Adipose tissue (tissue), 3 donors: ENCODE results near the gene FOXN3. TPM values are rescaled to one million over a fixed set of nuclear protein-coding genes. Genes with fewer than 3 reads are reported as not detected.

ENCODE experiments used
- H3K27ac ChIP-seq: one replicate; pipeline ENCODE4 v1.5.1; 2013; ENCODE audit warnings: low read depth, low read length
- WGBS, 3 donors: extraction: QIAGEN DNeasy Blood & Tissue Kit; methylation state at CpG; one replicate each; pipeline ENCODE4 v1.1.7; 2013; 5-methylcytosine and 5-hydroxymethylcytosine counted together
- polyA plus RNA-seq, 3 donors: library from polyadenylated mRNA; stranded (reverse); fragments of 200-250 nt; gene quantifications; one replicate each; pipeline ENCODE4 v1.2.3, GENCODE V29; 2013
- donor health status: healthy with polysubstance abuse.
- donor health status: Bipolar disorder and iron deficiency.
- donor health status: healthy.

The FOXN3 gene
- polyA plus RNA-seq: 10 to 100 TPM in 2 of 3 donors, 1 to 10 TPM in 1; 9.6 to 50.8 (median 50.2) TPM

GRCh38 chr14:89417091-89417464, at the start of gene FOXN3:
Gene FOXN3, minus strand, starts transcription at chr14:89417233. Its CDS starts 4,757 bp downstream, at chr14:89412476.
- WGBS, 3 donors: 1 to 3% (median 1%) methylated on average over 7 to 54 of the region's 54 CpGs

GRCh38 chr14:89466484-89466883, 49.5 kb upstream of the FOXN3 start:
- 65 to 85% (median 76%) methylated on average over 5 of the region's 5 CpGs for WGBS, 3 donors
- no peak overlapping the region for H3K27ac ChIP-seq

More at GRCh38 chr14:89417091-89417464, at the start of gene FOXN3:
- peak within 1 kb of the TSS; percentile 83 for H3K27ac ChIP-seq

GRCh38 chr14:89465876-89466275, 48.8 kb upstream of the FOXN3 start:
- H3K27ac ChIP-seq: no peak overlapping the region
- 65 to 82% (median 76%) methylated on average over 5 of the region's 5 CpGs for WGBS, 3 donors

- WGBS, 3 donors: 96 to 97% (median 96%) methylated on average over 3 of the region's 3 CpGs
- no peak overlapping the region for H3K27ac ChIP-seq
These were observed 44.2 kb upstream of the FOXN3 start for GRCh38 chr14:89461256-89461655.

GRCh38 chr14:89458713-89459420, 41.8 kb upstream of the FOXN3 start:
- WGBS, 3 donors: 60 to 64% (median 61%) methylated on average over 5 of the region's 5 CpGs
- no peak overlapping the region for H3K27ac ChIP-seq

GRCh38 chr14:89457007-89457406, 40.0 kb upstream of the FOXN3 start:
- WGBS, 3 donors: 94 to 99% (median 98%) methylated on average over 5 of the region's 5 CpGs
- H3K27ac ChIP-seq: no peak overlapping the region

GRCh38 chr14:89455412-89455811, 38.4 kb upstream of the FOXN3 start:
- no peak overlapping the region for H3K27ac ChIP-seq
- 32 to 61% (median 60%) methylated on average over 9 of the region's 9 CpGs for WGBS, 3 donors

GRCh38 chr14:89454996-89455395, 38.0 kb upstream of the FOXN3 start:
- H3K27ac ChIP-seq: no peak overlapping the region
- WGBS, 3 donors: 86 to 89% (median 86%) methylated on average over 10 of the region's 10 CpGs

- no peak overlapping the region for H3K27ac ChIP-seq
- WGBS, 3 donors: 93 to 94% (median 94%) methylated on average over 9 of the region's 9 CpGs
These were observed 35.2 kb upstream of the FOXN3 start for GRCh38 chr14:89452281-89452680.

GRCh38 chr14:89451229-89451628, 34.2 kb upstream of the FOXN3 start:
- no peak overlapping the region for H3K27ac ChIP-seq
- WGBS, 3 donors: 87 to 98% (median 97%) methylated on average over 9 of the region's 9 CpGs

- WGBS, 3 donors: 68 to 91% (median 75%) methylated on average over 14 of the region's 14 CpGs
These were observed 30.3 kb upstream of the FOXN3 start for GRCh38 chr14:89447182-89447944.

GRCh38 chr14:89445273-89445973, 28.4 kb upstream of the FOXN3 start:
- H3K27ac ChIP-seq: no peak overlapping the region
- 56 to 92% (median 61%) methylated on average over 4 of the region's 4 CpGs for WGBS, 3 donors

More at GRCh38 chr14:89447182-89447944, 30.3 kb upstream of the FOXN3 start:
- no peak overlapping the region for H3K27ac ChIP-seq

GRCh38 chr14:89444516-89445125, 27.6 kb upstream of the FOXN3 start:
- WGBS, 3 donors: 81 to 90% (median 88%) methylated on average over 10 of the region's 10 CpGs
- H3K27ac ChIP-seq: no peak overlapping the region

- H3K27ac ChIP-seq: no peak overlapping the region
- 63 to 89% (median 63%) methylated on average over 3 of the region's 3 CpGs for WGBS, 3 donors
These were observed 27.0 kb upstream of the FOXN3 start for GRCh38 chr14:89444044-89444443.

- 42 to 73% (median 44%) methylated on average over 3 of the region's 3 CpGs for WGBS, 3 donors
- no peak overlapping the region for H3K27ac ChIP-seq
These were observed 26.1 kb upstream of the FOXN3 start for GRCh38 chr14:89443042-89443629.

GRCh38 chr14:89442280-89442679, 25.2 kb upstream of the FOXN3 start:
- WGBS, 3 donors: 94 to 99% (median 98%) methylated on average over 4 of the region's 4 CpGs
- H3K27ac ChIP-seq: no peak overlapping the region

- H3K27ac ChIP-seq: no peak overlapping the region
- WGBS, 3 donors: 87 to 88% (median 87%) methylated on average over 11 of the region's 11 CpGs
These were observed 24.2 kb upstream of the FOXN3 start for GRCh38 chr14:89440986-89441909.
